ENCODE results near the gene LRRN3. TPM values are rescaled to one million over a fixed set of nuclear protein-coding genes. Genes with fewer than 3 reads are reported as not detected.

The LRRN3 gene
- total and polyA plus RNA-seq, 2 of the 8 experiments (the other 6 are each of a cell fraction or from before 2014, with no cell fraction given): 0.20 to 0.32 TPM

DNA sequence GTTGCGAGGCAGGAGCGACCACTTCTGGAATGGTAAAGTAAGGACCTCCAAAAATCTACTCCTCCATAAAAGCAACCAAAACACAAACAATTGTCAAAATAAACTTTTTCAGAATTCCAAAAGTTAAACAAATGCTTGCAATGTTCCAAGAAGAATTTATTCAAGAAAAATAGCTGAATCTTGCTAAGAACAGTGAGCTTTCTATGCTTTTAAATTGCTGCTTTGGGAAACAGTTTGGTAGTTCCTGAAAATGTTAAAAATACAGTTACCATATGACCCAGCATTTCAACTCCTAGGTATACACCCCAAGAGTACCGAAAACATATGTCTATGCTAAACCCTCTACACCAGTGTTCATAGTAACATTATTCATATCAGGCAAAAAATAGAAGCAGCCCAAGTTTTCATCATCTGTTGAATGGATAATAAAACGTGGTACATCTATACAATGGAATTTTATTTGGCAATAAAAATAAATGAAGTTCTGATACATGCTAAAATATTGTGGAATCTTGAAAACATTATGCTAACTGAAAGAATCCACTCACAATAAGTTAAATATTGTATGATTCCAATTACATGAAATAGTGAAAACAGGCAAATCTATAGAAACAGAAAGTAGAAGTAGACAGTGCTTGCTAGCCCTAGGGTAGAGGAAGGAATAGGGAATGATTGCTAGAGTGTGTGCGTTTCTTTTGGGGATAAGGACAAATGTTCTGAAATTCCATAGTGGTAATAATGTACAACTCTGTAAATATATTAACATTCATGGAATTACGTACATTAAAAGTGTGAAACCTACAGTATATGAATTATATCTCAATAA is 57.0 kb downstream of the LRRN3 start:
- 88% methylated on average over 6 of the region's 6 CpGs; no CpG with 5 or more reads in 1 of the 2 experiments for WGBS, 2 experiments (ENCODE audit: extremely low coverage in 1 of 2, insufficient coverage in 1 of 2, insufficient read length in 1 of 2, insufficient replicate concordance in 2 of 2, low coverage in 1 of 2, low lambda C conversion rate in 2 of 2, missing lambda C conversion rate in 1 of 2)
- no peak for DNase-seq (ENCODE audit: low read depth in 1 of 2, low spot score in 2 of 2)
- no peaks in the 10 kb centered on the region for H3K27me3 ChIP-seq (replicated peaks in 1 of 4; ENCODE audit: control insufficient read depth in 3 of 4, extremely low read depth in 1 of 4, insufficient read depth in 3 of 4, low read length in 3 of 4)
- H2BK20ac ChIP-seq (ENCODE audit: low read length): no peak overlapping the region
- H3K18ac ChIP-seq (ENCODE audit: extremely low read depth, low read length): no peak overlapping the region
- no peak overlapping the region for H2BK12ac ChIP-seq (ENCODE audit: low read depth, low read length)
- no peak overlapping the region for H2BK120ac ChIP-seq (replicated peaks; ENCODE audit: low read depth, low read length)
- FAIRE-seq: no peak
- H3K23me2 ChIP-seq (ENCODE audit: low read depth, low read length): no peaks in the 10 kb centered on the region
- no peak overlapping the region for H2AFZ ChIP-seq (ENCODE audit: low read length)
- H3K56ac ChIP-seq (replicated peaks; ENCODE audit: insufficient read length, low read depth, low read length): no peak overlapping the region
- no peak overlapping the region for H2BK15ac ChIP-seq (ENCODE audit: low read length)
- H3K79me1 ChIP-seq (ENCODE audit: low read depth, low read length): no peaks in the 10 kb centered on the region
- TF ChIP-seq, protein P1, sequence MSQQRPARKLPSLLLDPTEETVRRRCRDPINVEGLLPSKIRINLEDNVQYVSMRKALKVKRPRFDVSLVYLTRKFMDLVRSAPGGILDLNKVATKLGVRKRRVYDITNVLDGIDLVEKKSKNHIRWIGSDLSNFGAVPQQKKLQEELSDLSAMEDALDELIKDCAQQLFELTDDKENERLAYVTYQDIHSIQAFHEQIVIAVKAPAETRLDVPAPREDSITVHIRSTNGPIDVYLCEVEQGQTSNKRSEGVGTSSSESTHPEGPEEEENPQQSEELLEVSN (IDR thresholded peaks at IDR 0.05): no peak
- TF ChIP-seq, protein P2, sequence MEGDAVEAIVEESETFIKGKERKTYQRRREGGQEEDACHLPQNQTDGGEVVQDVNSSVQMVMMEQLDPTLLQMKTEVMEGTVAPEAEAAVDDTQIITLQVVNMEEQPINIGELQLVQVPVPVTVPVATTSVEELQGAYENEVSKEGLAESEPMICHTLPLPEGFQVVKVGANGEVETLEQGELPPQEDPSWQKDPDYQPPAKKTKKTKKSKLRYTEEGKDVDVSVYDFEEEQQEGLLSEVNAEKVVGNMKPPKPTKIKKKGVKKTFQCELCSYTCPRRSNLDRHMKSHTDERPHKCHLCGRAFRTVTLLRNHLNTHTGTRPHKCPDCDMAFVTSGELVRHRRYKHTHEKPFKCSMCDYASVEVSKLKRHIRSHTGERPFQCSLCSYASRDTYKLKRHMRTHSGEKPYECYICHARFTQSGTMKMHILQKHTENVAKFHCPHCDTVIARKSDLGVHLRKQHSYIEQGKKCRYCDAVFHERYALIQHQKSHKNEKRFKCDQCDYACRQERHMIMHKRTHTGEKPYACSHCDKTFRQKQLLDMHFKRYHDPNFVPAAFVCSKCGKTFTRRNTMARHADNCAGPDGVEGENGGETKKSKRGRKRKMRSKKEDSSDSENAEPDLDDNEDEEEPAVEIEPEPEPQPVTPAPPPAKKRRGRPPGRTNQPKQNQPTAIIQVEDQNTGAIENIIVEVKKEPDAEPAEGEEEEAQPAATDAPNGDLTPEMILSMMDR (IDR thresholded peaks at IDR 0.05; ENCODE audit: control extremely low read depth in 1 of 3, insufficient read depth in 1 of 3, low read depth in 1 of 3, low read length in 3 of 3): no peak
- TF ChIP-seq TAF7 (optimal IDR thresholded peaks at IDR 0.05; ENCODE audit: borderline replicate concordance, low read depth, low read length) (no peak), KDM1A (IDR thresholded peaks at IDR 0.05; ENCODE audit: borderline replicate concordance, low read length) (no peak)
- no peak overlapping the region for H4K91ac ChIP-seq (replicated peaks; ENCODE audit: insufficient read length, low read length)
- no peaks in the 10 kb centered on the region for H3K36me3 ChIP-seq (ENCODE audit: control insufficient read depth in 2 of 4, insufficient read depth in 4 of 4, low read length in 3 of 4)
- H3K4me1 ChIP-seq (replicated peaks in 1 of 4; ENCODE audit: control insufficient read depth in 3 of 4, insufficient read depth in 4 of 4, low read length in 3 of 4): no peaks in the 10 kb centered on the region
- CTCF ChIA-PET (ENCODE audit: partially characterized antibody): no interaction called here
- H3K27ac ChIP-seq (ENCODE audit: low read depth, low read length): no peak overlapping the region
- H3K4me3 ChIP-seq (ENCODE audit: extremely low read depth in 1 of 4, insufficient read depth in 2 of 4, low read depth in 3 of 4, low read length in 4 of 4): no peak overlapping the region
- H3K79me2 ChIP-seq (ENCODE audit: control insufficient read depth in 1 of 2, insufficient read depth in 2 of 2, low read length in 2 of 2): no peaks in the 10 kb centered on the region
- H2BK5ac ChIP-seq (ENCODE audit: low read depth, low read length): no peak overlapping the region
- no peak overlapping the region for H4K8ac ChIP-seq (ENCODE audit: extremely low read depth, insufficient read depth, low read length)
- no peak overlapping the region for H3K9ac ChIP-seq (replicated peaks in 1 of 4; ENCODE audit: extremely low read depth in 1 of 4, low read depth in 3 of 4, low read length in 3 of 4)
- H3K23ac ChIP-seq (ENCODE audit: insufficient read length): no peak overlapping the region
- POLR2A ChIA-PET (ENCODE audit: partially characterized antibody): no interaction called here
- no peak overlapping the region for H2AK5ac ChIP-seq (ENCODE audit: low read depth, low read length)
- H4K5ac ChIP-seq (ENCODE audit: insufficient read length, low read depth, low read length): no peak overlapping the region
- H3K4me2 ChIP-seq (ENCODE audit: insufficient read depth in 1 of 2, low read depth in 2 of 2, low read length in 2 of 2): no peak overlapping the region
- H3K9me3 ChIP-seq (ENCODE audit: insufficient read depth in 2 of 2, low read depth in 1 of 2, low read length in 1 of 2): no peaks in the 10 kb centered on the region
- H3K4ac ChIP-seq (replicated peaks; ENCODE audit: insufficient read length, low read depth, low read length): no peak overlapping the region
- H4K20me1 ChIP-seq (replicated peaks in 1 of 2; ENCODE audit: control insufficient read depth in 1 of 2, insufficient read depth in 2 of 2, low read length in 2 of 2): no peaks in the 10 kb centered on the region
- H3K14ac ChIP-seq (ENCODE audit: insufficient read length): no peak overlapping the region

Measured in H1 (cell line).